Prostate gland (tissue), 2 donors: ENCODE results near the gene KIAA0232.

Source experiments
- CTCF ChIP-seq, 4 experiments: fragments of 200-600 bp in 2 of 4; fragments of 450-650 bp in 2 of 4; sonication (generic) in 2 of 4; IDR thresholded peaks; 1 replicate in 3 of 4; 2 replicates in 1 of 4; pipeline ENCODE4 v1.5.1; 2016 to 2019; ENCODE audit warnings: antibody characterized with exemption in 4 of 4, mild to moderate bottlenecking in 2 of 4, moderate library complexity in 2 of 4
- POLR2A ChIP-seq: fragments of 450-650 bp; IDR thresholded peaks from one replicate; pipeline ENCODE4 v1.6.1; 2016; ENCODE audit warnings: antibody characterized with exemption, mild to moderate bottlenecking

- TF ChIP-seq CTCF (IDR thresholded peaks at IDR 0.05) (no peak), POLR2A (no peak)
Observed at GRCh38 chr4:6767748-6768538, 14.6 kb upstream of the KIAA0232 start.
